ENCODE measurements around the gene TMEM221.

Gene TMEM221

GRCh38 chr19:17441241-17442021, 7.0 kb downstream of the TMEM221 start:
- DNase-seq (ENCODE audit: low spot score), result no peak

GRCh38 chr19:17436874-17437267, 11.6 kb downstream of the TMEM221 start:
- DNase-seq (ENCODE audit: low spot score), result no peak

GRCh38 chr19:17436094-17436873, 12.2 kb downstream of the TMEM221 start:
- DNase-seq (ENCODE audit: low spot score), result no peak

GRCh38 chr19:17435218-17435617, 13.2 kb downstream of the TMEM221 start:
- DNase-seq (ENCODE audit: low spot score), result no peak

- no peak for DNase-seq (ENCODE audit: low spot score)
Measured at GRCh38 chr19:17431417-17431816, 17.1 kb downstream of the TMEM221 start.

GRCh38 chr19:17429641-17430113, 18.8 kb downstream of the TMEM221 start:
- no peak for DNase-seq (ENCODE audit: low spot score)

- DNase-seq (ENCODE audit: low spot score), result no peak
Measured at GRCh38 chr19:17424743-17425365, 23.6 kb downstream of the TMEM221 start.

GRCh38 chr19:17423429-17424208, 24.8 kb downstream of the TMEM221 start:
- no peak for DNase-seq (ENCODE audit: low spot score)

GRCh38 chr19:17421942-17422341, 26.5 kb downstream of the TMEM221 start:
- DNase-seq (ENCODE audit: low spot score), result no peak

- DNase-seq (ENCODE audit: low spot score), result peak; percentile 19
Measured at GRCh38 chr19:17420475-17420924, 28.0 kb downstream of the TMEM221 start.

- peak; percentile 97 for DNase-seq (ENCODE audit: low spot score)
Measured at GRCh38 chr19:17419621-17420474, 28.6 kb downstream of the TMEM221 start, which contains the start of gene MVB12A. MVB12A (plus strand) TSS chr19:17420047; CDS start chr19:17420136, 89 bp downstream.

- no peak for DNase-seq (ENCODE audit: low spot score)
Measured at GRCh38 chr19:17419154-17419620, 29.3 kb downstream of the TMEM221 start.

- DNase-seq (ENCODE audit: low spot score), result no peak
Measured at GRCh38 chr19:17418710-17419109, 29.8 kb downstream of the TMEM221 start.

- DNase-seq (ENCODE audit: low spot score), result no peak
Measured at GRCh38 chr19:17415121-17415520, 33.3 kb downstream of the TMEM221 start.

- DNase-seq (ENCODE audit: low spot score), result no peak
Measured at GRCh38 chr19:17414097-17414496, 34.4 kb downstream of the TMEM221 start.

- DNase-seq (ENCODE audit: low spot score), result no peak
Measured at GRCh38 chr19:17411801-17412200, 36.7 kb downstream of the TMEM221 start.

GRCh38 chr19:17409990-17410389, 38.5 kb downstream of the TMEM221 start:
- DNase-seq (ENCODE audit: low spot score), result no peak

GRCh38 chr19:17406887-17407196, 41.6 kb downstream of the TMEM221 start:
- no peak for DNase-seq (ENCODE audit: low spot score)

GRCh38 chr19:17406046-17406886, 42.2 kb downstream of the TMEM221 start:
- DNase-seq (ENCODE audit: low spot score), result no peak
